GM19240 (cell line): ENCODE measurements around the gene FSD2.
"Not testable (repeated sequence)": the region's sequence is repeated elsewhere in the genome, so short reads cannot be mapped to it uniquely, and the experiment has no call there.

ENCODE experiments used
- DNase-seq: peaks from one replicate; pipeline ENCODE4 v3.0.0; 2011; ENCODE audit warnings: low spot score; ENCODE audit not compliant: insufficient read length

FSD2 gene

GRCh38 chr15:82739086-82739485 lies 66.8 kb downstream of the FSD2 start:
- no peak for DNase-seq

- no peak for DNase-seq
These were observed 67.9 kb downstream of the FSD2 start for GRCh38 chr15:82737975-82738374.

DNA sequence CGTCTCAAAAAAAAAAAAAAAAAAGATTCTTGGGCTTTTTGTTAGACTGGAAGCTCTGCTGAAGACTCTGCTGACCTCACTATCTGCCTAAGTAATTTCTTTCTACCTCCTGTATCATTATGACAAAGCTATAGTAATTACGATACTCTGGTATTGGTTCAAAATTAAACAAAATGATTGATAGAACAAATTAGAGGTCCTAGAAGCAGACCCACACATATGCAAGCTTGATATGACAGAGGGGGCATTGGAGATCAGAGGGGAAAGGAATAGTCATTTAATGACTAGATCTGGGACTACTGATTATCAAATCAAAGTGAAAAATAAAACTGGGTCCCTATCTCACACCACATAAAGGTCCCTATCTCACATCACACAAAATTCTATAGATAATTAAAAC lies 74.3 kb downstream of the FSD2 start:
- no peak for DNase-seq

GRCh38 chr15:82730022-82730530 lies 75.8 kb downstream of the FSD2 start:
- DNase-seq: no peak

GRCh38 chr15:82726816-82727215 lies 79.1 kb downstream of the FSD2 start:
- DNase-seq: no peak

GRCh38 chr15:82715003-82715402 lies 90.9 kb downstream of the FSD2 start:
- no peak for DNase-seq

DNA sequence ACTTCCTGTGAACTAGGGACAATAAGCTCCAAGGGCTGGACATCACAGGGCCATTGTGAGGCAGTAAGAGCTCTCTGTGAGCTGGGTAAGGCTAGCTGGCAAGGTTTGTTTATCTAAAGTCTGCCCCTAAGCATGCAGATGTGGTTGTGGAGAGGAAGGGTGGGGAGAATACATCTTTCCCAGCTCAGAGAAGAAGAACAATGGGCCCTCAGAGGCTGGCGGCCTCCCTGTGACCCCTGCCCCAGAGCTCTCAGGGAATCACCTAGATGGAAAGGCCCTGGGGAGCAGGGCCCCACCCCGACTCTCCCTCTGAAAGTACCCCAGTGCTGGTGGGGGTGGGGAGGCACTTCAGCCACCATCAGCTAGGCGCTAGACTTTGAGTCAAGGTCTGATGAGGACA lies 91.9 kb downstream of the FSD2 start:
- DNase-seq: no peak

DNA sequence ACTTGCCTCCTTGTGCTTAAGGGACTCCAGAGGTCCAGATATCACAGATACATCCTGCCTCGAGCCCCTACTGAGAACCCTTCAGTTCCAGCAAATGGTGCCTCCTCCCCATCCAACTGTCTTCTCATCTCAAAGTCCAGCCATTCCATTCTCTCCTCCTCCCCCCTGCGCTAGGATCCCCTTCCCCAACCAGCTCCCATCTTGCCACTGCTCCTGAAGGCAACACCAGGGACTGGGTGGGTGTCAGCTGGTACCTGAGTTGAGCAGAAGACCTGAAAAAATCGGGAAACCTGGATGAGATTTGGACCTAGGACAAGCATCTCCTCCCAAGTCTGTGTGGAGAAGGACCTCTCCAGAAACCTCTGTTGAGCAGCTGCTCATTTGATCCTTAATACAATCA lies 93.8 kb downstream of the FSD2 start:
- DNase-seq: no peak

DNA sequence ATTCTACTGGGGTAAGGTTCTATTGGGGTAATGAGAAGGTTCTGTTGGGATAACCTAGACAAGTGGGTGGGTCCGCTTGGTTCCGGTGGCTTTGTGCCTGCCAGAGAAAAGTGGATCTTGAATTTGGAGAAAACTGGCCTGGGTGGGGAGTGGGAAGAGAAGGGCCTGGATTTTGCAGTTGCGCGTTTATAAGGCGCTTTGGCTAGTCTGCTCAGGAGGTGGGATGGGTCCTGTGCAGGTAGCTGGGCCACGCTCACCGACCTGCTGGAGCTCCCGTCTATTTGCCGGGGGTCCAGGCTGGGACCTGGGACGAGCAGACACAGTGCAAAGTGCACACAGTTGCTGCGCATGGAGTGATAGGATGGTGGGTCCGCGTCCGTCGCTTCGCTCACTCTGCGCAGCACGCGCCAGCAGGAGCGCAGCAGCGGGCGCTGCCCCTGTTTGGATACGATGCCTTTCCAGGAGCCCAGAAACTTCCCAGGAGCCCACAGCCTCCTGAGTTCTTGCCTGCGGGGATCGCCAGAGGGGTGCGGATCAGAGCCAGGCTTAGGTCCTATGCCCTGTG lies 94.9 kb downstream of the FSD2 start:
- no peak for DNase-seq

DNA sequence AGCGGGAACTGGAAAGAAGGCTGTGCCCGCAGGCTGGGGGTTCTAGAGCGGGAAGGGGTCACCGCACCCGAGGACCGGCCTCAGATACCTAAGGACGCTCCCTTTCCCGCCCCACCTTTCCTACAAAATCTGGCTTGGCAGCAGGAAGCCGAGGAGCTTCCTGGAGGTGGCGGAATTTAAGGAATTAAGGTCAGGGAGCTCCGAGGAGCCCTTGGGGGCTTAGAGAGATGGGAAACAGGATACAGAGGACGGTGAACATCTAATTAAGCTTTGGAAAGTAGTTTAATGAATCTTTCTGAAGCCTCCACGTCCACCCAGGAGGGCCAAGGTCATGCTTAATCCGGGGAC lies 95.7 kb downstream of the FSD2 start:
- DNase-seq: no peak

DNA sequence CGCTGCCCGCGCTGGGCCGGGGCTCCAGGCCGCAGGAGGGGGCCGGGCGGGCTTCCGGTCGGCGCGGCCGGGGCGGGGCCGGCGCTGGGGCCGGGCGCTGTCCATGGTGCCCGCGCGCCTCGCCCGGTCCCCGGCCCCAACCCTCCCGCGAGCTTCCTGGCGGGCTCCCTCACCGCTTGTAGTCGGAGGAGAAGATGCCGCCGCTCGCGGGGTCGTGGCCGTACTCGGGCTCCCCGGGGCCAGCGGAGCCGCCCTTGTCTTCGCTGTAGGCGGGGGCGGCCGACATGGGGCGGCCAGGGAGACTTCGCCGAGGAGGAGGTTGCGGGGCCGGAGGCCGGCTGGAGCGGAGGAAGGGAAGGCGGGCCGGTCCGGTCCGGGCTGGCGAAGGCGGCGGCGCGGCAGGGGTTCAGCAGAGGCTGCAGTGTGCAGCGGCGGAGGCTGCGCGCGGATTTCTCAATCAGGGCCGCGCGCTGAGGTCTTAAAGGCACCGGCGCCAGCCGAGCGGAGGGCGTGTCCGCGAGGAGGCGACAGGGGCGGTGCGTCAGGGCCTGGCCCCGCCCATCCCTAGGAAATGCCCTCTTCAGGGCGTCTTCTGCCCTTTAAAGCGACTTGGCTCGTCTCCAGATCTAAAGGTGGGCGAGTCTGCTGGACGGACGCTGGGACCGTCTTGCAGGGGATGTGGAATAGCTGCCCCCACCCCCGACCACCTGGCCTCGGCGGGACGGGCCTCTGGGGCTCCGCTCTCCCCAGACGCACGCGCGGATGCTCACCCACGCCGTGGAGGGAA lies 96.3 kb downstream of the FSD2 start, which contains the start of gene AP3B2:
Gene AP3B2 (minus strand): TSS at position 455 of the 787 bp plus-strand sequence. CDS start 169 bp downstream, at position 286.
- DNase-seq: peak; percentile 80

GRCh38 chr15:82709081-82709420 lies 96.8 kb downstream of the FSD2 start:
- DNase-seq: no peak

DNA sequence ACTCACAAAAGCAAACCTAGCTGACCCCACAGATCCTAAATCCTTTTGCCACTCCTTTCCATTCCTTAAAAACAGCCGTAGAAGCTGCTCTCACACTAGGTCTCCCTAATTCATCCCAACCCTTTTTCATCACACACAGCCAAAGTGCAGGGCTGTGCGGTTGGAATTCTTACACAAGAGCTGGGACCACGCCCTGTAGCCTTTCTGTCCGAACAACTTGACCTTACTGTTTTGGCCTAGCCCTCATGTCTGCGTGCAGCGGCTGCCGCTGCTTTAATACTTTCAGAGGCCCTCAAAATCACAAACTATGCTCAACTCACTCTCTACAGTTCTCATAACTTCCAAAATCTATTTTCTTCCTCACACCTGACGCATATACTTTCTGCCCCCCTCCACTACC lies 100.0 kb downstream of the FSD2 start:
- DNase-seq: not testable (repeated sequence)
